ENCODE data around the gene MICALL2.
A peak's percentile ranks its signal among the peaks of the same experiment; 100 is the strongest.

Gene MICALL2

GRCh38 chr7:1422512-1423263 is 36.6 kb downstream of the MICALL2 start:
- TF ChIP-seq CTCF (IDR thresholded peaks at IDR 0.05; ENCODE audit: low read length, missing control alignments): no peak

GRCh38 chr7:1421946-1422345 is 37.3 kb downstream of the MICALL2 start:
- no peak for DNase-seq (ENCODE audit: low read depth)

More at GRCh38 chr7:1422512-1423263, 36.6 kb downstream of the MICALL2 start:
- no peak overlapping the region for H3K4me3 ChIP-seq (replicated peaks; ENCODE audit: low read depth, low read length)
- no peak for DNase-seq (ENCODE audit: low read depth)

GRCh38 chr7:1421020-1421790 is 38.1 kb downstream of the MICALL2 start:
- H3K4me3 ChIP-seq (replicated peaks; ENCODE audit: low read depth, low read length): no peak overlapping the region
- DNase-seq (ENCODE audit: low read depth): no peak
- no peak for TF ChIP-seq CTCF (IDR thresholded peaks at IDR 0.05; ENCODE audit: low read length, missing control alignments)

More at GRCh38 chr7:1421946-1422345, 37.3 kb downstream of the MICALL2 start:
- no peak for TF ChIP-seq CTCF (IDR thresholded peaks at IDR 0.05; ENCODE audit: low read length, missing control alignments)
- no peak overlapping the region for H3K4me3 ChIP-seq (replicated peaks; ENCODE audit: low read depth, low read length)

DNA sequence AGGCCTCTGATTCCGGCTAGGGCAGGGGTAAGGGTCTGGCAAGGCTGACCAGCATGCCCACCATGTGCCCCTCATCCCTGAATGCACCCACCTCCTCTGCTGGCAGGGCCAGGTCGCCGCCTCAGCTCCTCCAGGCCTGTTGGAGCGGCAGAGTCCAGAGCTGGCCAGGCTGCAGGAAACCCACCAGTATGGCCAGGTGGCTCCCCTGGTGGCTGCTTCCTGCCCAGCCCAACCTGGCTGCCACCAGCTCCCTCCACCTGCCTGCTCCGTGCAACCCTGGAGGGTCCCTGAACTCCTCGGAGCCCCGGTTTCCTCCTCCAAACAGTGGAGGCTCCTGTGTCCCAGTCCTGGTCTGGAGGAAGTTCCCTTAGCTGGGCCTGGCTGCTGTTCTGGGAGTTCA is 39.6 kb downstream of the MICALL2 start:
- TF ChIP-seq CTCF (IDR thresholded peaks at IDR 0.05; ENCODE audit: low read length, missing control alignments): no peak
- no peak overlapping the region for H3K4me3 ChIP-seq (replicated peaks; ENCODE audit: low read depth, low read length)
- no peak for DNase-seq (ENCODE audit: low read depth)

- DNase-seq (ENCODE audit: low read depth): no peak
- TF ChIP-seq CTCF (IDR thresholded peaks at IDR 0.05; ENCODE audit: low read length, missing control alignments): no peak
- no peak overlapping the region for H3K4me3 ChIP-seq (replicated peaks; ENCODE audit: low read depth, low read length)
These were observed 40.0 kb downstream of the MICALL2 start for GRCh38 chr7:1419310-1419634.

GRCh38 chr7:1418505-1419309 is 40.6 kb downstream of the MICALL2 start:
- H3K4me3 ChIP-seq (replicated peaks; ENCODE audit: low read depth, low read length): no peak overlapping the region
- peak; percentile 31 for DNase-seq (ENCODE audit: low read depth)
- TF ChIP-seq CTCF (IDR thresholded peaks at IDR 0.05; ENCODE audit: low read length, missing control alignments): no peak
